Upper lobe of right lung (tissue), 1 donor: ENCODE results near the gene FILIP1. TPM values are rescaled to one million over a fixed set of nuclear protein-coding genes. Genes with fewer than 3 reads are reported as not detected.

Source experiments
- ATAC-seq: fragments of 200-7000 bp; cut with Tn5 transposase; one replicate; pipeline ENCODE4 v1.9.1; 2020; ENCODE audit warnings: mild to moderate bottlenecking, moderate library complexity
- DNase-seq: peaks from one replicate; pipeline ENCODE4 v3.0.0-alpha.2; 2020
- H3K27ac ChIP-seq: fragments of 200-600 bp; one replicate; pipeline ENCODE4 v1.8.0; 2022
- H3K27me3 ChIP-seq: fragments of 200-600 bp; one replicate; pipeline ENCODE4 v1.8.0; 2022; ENCODE audit warnings: mild to moderate bottlenecking
- H3K36me3 ChIP-seq: fragments of 200-600 bp; one replicate; pipeline ENCODE4 v1.8.0; 2022
- H3K4me1 ChIP-seq: fragments of 200-600 bp; one replicate; pipeline ENCODE4 v1.8.0; 2022
- H3K4me3 ChIP-seq: fragments of 200-600 bp; one replicate; pipeline ENCODE4 v1.8.0; 2022; ENCODE audit warnings: mild to moderate bottlenecking
- H3K9me3 ChIP-seq: fragments of 200-600 bp; one replicate; pipeline ENCODE4 v1.8.0; 2022
- intact Hi-C: fragments of 100-400 bp; cut with DNase I; formaldehyde crosslinking; loops from one replicate; pipeline ENCODE4 v1.11.0; 2022
- total RNA-seq: library from RNA; stranded (reverse); fragmentation: NEBNext Ultra II Directional; extraction: Animal tissue kit (Norgen Biotek cat#: 25700); gene quantifications from one replicate; pipeline ENCODE4 v1.2.1, GENCODE V29; 2021
- TF ChIP-seq, protein P1 (sequence below): fragments of 200-600 bp; IDR thresholded peaks from one replicate; pipeline ENCODE4 v1.8.0; 2022; ENCODE audit warnings: antibody characterized with exemption
- donor health status: DM: no; HTN: yes; CAD: no; lungs with severe emphysema.

FILIP1 gene
- total RNA-seq, 1 donor from 2014 or later, result 21.6 TPM

DNA sequence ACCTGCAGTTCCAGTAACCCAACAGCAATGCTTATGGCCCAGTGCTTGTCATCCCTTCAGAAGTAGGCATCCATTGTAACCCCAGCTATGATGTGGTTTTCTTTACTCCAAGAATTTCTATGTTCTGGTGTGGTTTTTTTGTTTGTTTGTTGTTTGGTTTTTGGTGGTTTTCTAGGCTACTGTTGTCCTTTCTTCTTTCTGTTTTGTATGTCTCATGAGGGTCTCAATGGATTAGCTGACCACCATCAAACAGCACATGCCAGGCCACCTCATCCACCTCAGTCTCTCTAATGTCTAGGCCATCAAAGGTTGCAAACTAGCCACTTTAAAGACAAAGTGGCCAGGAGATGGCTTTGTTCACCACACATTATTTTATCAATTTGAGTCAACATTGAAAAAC, 149.6 kb downstream of the FILIP1 start:
- H3K27me3 ChIP-seq, result no peaks in the 10 kb centered on the region
- peaks cover 6% of the 10 kb centered on the region for H3K4me1 ChIP-seq
- intact Hi-C loops, result no loop called here
- H3K9me3 ChIP-seq, result no peaks in the 10 kb centered on the region
- H3K4me3 ChIP-seq, result no peak overlapping the region
- ATAC-seq (no peak), DNase-seq (no peak)
- H3K27ac ChIP-seq, result no peak overlapping the region
- TF ChIP-seq, protein P1, sequence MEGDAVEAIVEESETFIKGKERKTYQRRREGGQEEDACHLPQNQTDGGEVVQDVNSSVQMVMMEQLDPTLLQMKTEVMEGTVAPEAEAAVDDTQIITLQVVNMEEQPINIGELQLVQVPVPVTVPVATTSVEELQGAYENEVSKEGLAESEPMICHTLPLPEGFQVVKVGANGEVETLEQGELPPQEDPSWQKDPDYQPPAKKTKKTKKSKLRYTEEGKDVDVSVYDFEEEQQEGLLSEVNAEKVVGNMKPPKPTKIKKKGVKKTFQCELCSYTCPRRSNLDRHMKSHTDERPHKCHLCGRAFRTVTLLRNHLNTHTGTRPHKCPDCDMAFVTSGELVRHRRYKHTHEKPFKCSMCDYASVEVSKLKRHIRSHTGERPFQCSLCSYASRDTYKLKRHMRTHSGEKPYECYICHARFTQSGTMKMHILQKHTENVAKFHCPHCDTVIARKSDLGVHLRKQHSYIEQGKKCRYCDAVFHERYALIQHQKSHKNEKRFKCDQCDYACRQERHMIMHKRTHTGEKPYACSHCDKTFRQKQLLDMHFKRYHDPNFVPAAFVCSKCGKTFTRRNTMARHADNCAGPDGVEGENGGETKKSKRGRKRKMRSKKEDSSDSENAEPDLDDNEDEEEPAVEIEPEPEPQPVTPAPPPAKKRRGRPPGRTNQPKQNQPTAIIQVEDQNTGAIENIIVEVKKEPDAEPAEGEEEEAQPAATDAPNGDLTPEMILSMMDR, result no peak
- no peaks in the 10 kb centered on the region for H3K36me3 ChIP-seq

DNA sequence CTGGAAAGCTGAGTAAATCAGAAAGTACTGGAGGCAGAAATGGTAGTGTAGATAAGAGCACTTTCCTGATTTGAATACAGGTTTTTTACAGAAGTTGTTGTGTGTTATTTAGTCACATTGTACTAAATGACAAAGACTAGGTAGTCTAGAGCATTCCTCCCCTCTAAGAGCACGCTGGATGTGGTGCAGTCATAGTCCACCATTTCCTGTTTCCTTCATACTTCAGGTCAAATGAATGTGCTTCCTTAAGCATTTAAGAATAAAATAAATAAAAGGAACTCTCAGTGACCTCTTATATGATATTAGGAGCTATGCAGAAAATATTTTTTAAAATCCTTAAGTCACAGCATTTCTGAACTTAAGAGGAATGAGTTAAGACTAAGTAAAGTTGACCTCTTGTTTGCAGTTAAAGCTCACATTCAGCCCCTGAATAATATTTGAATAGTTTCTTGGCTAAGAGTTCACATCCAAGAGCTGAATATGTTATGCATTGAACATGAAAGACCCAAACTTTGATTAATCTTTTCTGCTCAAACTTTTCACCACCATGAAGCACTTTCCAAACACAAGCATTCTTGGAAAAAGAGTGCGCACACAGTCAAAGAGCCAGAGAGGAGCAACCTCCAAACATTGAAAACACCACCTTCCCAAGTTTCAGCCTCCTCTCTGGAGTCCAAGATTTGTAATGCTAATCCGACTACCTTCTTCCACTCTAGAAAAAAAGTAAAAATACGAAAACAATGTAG, 155.6 kb downstream of the FILIP1 start:
- no peak overlapping the region for H3K27ac ChIP-seq
- no peaks in the 10 kb centered on the region for H3K27me3 ChIP-seq
- no peak for DNase-seq
- H3K4me3 ChIP-seq, result no peak overlapping the region
- no peaks in the 10 kb centered on the region for H3K36me3 ChIP-seq
- H3K9me3 ChIP-seq, result no peaks in the 10 kb centered on the region
- TF ChIP-seq, protein P1, result no peak
- no peaks in the 10 kb centered on the region for H3K4me1 ChIP-seq
- ATAC-seq, result no peak
- intact Hi-C loops, result no loop called here

DNA sequence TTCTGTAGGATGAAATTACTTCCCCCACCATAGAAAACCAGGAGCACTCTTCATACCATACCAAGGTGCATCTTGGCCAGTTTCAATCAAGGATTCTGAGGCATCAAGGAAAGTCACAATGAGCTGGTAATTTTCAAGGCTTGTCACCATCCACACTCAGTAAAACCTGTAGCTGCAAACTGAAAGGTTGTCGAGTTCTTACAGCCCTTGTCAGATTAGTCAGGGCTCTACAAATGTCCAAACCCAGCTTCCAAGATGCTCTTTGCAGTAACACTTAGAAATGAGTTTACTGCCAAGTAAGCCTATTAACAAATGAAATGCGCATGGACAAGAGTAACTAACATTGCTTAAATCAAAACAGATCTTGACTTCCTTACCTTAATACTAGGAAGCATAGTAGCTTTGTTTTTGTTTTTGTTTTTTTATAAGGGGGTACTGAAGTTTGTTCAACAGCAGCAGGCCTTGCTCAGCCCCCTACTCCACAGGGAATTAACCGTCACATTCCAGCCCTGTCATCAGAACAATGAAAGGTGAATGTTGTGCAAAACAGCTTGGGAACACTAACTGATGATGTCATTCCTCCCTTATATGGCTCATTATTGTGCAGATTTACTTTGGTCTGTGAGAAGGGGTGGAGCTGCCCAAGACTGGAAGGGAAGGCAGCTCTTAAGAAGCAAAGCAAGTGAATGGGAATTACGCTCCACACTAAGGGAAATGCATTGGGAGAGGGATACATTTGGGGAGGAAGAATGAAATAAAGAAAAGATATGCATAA, 159.1 kb downstream of the FILIP1 start:
- TF ChIP-seq, protein P1, result no peak
- peak overlapping the region; percentile 63 for H3K27ac ChIP-seq
- intact Hi-C loops, result no loop called here
- no peaks in the 10 kb centered on the region for H3K36me3 ChIP-seq
- DNase-seq (no peak), ATAC-seq (peak; percentile 92)
- H3K4me1 ChIP-seq, result no peaks in the 10 kb centered on the region
- no peaks in the 10 kb centered on the region for H3K9me3 ChIP-seq
- H3K4me3 ChIP-seq, result no peak overlapping the region
- H3K27me3 ChIP-seq, result no peaks in the 10 kb centered on the region

DNA sequence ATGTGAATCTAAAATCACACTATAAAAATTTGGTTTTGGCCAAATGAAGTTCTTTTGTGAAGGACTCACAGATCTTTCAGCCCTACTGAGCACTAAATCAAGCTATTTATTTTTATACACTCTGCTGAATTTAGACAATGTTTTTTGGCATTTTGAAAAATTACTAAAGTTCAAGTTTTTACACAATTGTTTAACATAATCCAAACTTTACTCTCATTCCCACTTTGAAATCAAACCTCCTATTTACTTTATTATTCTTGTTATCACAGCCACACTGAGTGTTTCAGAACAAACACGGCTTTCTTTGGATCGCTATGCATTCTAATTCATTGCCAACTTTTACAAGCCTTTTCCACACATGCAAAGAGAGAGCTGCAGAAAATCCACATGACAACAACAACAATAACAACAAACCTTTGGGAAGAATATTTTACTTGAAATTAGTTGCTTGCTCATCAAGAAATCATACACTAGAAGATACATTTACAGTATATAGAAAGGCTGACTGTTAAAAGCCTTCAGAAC, 159.9 kb downstream of the FILIP1 start:
- Histone ChIP-seq H3K9me3 (no peaks in the 10 kb centered on the region), H3K4me1 (no peaks in the 10 kb centered on the region), H3K27me3 (no peaks in the 10 kb centered on the region), H3K27ac (peak overlapping the region; percentile 63), H3K4me3 (no peak overlapping the region), H3K36me3 (no peaks in the 10 kb centered on the region)
- DNase-seq (no peak), ATAC-seq (no peak)
- TF ChIP-seq, protein P1, result no peak
- intact Hi-C loops, result no loop called here

DNA sequence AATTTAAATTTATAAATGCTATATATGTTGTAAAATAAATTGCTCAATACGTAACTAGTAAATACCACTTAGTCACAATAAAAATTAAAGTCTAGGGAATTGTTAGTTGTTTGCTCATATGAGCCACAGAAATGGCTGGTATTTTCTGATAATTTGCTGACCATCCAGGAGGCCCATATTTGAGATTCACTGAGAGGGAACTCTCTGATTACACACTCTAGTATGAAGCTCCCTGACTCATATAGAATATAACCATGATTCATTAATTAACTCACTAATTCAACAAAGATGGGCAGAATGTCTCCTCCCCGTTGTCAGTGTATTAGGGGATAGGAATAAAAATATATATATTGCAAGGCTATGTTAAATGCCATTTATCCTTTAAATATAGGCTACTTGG, 162.4 kb downstream of the FILIP1 start:
- no peak for ATAC-seq
- Histone ChIP-seq H3K4me3 (no peak overlapping the region), H3K27me3 (no peaks in the 10 kb centered on the region), H3K4me1 (no peaks in the 10 kb centered on the region), H3K36me3 (no peaks in the 10 kb centered on the region), H3K9me3 (no peaks in the 10 kb centered on the region), H3K27ac (no peak overlapping the region)
- no peak for DNase-seq
- TF ChIP-seq, protein P1, result no peak
- intact Hi-C loops, result no loop called here
